Breast epithelium (tissue), 3 donors: ENCODE data around the gene TYR.

Experiments
- POLR2A ChIP-seq: fragments of 450-650 bp; IDR thresholded peaks from one replicate; pipeline ENCODE4 v1.6.1; 2016; ENCODE audit warnings: antibody characterized with exemption, mild to moderate bottlenecking, moderate library complexity
- POLR2AphosphoS5 ChIP-seq, 3 donors: sonication (generic); formaldehyde crosslinking; IDR thresholded peaks; one replicate each; pipeline ENCODE4 v1.6.1; 2017; ENCODE audit warnings: antibody characterized with exemption in 3 of 3
- TF ChIP-seq, protein P1 (sequence below), 3 donors: fragments of 450-650 bp; IDR thresholded peaks; one replicate each; pipeline ENCODE4 v1.5.1; 2016 to 2017; ENCODE audit warnings: antibody characterized with exemption in 3 of 3, mild to moderate bottlenecking in 3 of 3, moderate library complexity in 3 of 3

DNA sequence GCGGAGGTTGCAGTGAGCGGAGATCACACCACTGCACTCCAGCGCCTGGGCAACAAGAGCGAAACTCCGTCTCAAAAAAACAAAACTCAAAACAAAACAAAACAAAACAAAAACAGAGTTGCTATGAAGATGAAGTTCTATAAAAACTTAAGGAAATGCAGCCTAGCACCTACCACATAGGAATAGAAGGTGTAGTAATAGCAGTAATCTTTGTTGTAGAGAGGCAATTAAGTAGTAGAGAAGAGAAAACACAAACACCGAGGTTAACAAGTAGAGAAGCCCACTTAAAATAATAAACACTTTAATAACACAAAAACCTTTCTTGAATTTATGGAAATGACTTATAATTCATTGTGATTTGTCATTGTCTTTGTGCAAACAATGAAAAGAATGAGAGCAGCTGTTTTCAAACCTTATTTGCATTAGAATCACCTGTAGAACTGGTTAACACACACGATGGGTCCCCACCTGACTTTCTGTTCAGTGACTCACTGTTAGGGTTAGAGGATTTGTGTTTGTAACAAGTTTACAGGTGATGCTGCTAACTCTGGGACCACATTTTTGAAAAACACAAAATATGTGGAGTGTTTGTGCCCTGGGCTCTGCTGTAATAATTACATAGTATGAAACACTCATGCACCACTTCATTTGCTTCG lies 43.1 kb downstream of the TYR start:
- TF ChIP-seq, protein P1, sequence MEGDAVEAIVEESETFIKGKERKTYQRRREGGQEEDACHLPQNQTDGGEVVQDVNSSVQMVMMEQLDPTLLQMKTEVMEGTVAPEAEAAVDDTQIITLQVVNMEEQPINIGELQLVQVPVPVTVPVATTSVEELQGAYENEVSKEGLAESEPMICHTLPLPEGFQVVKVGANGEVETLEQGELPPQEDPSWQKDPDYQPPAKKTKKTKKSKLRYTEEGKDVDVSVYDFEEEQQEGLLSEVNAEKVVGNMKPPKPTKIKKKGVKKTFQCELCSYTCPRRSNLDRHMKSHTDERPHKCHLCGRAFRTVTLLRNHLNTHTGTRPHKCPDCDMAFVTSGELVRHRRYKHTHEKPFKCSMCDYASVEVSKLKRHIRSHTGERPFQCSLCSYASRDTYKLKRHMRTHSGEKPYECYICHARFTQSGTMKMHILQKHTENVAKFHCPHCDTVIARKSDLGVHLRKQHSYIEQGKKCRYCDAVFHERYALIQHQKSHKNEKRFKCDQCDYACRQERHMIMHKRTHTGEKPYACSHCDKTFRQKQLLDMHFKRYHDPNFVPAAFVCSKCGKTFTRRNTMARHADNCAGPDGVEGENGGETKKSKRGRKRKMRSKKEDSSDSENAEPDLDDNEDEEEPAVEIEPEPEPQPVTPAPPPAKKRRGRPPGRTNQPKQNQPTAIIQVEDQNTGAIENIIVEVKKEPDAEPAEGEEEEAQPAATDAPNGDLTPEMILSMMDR (IDR thresholded peaks at IDR 0.05), result no peak
- no peak for TF ChIP-seq POLR2A
- TF ChIP-seq POLR2AphosphoS5 (IDR thresholded peaks at IDR 0.05), result no peak
